ENCODE results near the gene STS.
A peak's percentile ranks its signal among the peaks of the same experiment; 100 is the strongest.

Gene STS

GRCh38 chrX:7119950-7120877 lies 27.3 kb upstream of the STS start:
- no peak for DNase-seq
- H3K9me3 Mint-ChIP-seq: no peaks in the 10 kb centered on the region

GRCh38 chrX:7120878-7121219 lies 26.7 kb upstream of the STS start:
- Mint-ChIP-seq H3K4me1 (ENCODE audit: low read depth) (peaks cover 47% of the 10 kb centered on the region), H3K27ac (no peak overlapping the region), H3K9me3 (peaks cover 4% of the 10 kb centered on the region), H3K27me3 (no peaks in the 10 kb centered on the region), H3K36me3 (ENCODE audit: low read depth) (peaks cover 58% of the 10 kb centered on the region), H3K4me3 (no peak overlapping the region)
- no peak for DNase-seq

More at GRCh38 chrX:7119950-7120877, 27.3 kb upstream of the STS start:
- H3K4me3 Mint-ChIP-seq: no peak overlapping the region
- no peaks in the 10 kb centered on the region for H3K27me3 Mint-ChIP-seq
- H3K27ac Mint-ChIP-seq: peak overlapping the region; percentile 33
- peaks cover 55% of the 10 kb centered on the region for H3K36me3 Mint-ChIP-seq (ENCODE audit: low read depth)
- peaks cover 47% of the 10 kb centered on the region for H3K4me1 Mint-ChIP-seq (ENCODE audit: low read depth)

DNA sequence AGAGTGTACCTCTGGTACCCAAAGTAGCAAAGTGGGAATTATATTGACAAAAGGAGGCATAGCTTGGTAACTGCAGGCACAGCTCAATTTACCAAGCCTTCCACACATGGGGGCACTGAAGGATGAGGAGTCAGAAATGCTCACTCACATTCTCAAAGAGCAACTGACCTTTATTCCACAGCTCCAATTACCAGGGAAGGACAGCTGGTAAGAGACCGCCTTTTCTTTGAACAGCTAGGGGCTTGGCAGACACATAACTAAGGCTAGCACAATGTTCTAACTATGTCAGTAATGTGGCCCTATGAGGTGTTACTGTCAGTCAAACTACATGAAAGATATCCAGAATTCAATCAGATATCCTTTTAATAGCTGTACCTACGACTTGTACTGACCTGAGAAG lies 20.5 kb upstream of the STS start:
- no peaks in the 10 kb centered on the region for H3K27me3 Mint-ChIP-seq

DNA sequence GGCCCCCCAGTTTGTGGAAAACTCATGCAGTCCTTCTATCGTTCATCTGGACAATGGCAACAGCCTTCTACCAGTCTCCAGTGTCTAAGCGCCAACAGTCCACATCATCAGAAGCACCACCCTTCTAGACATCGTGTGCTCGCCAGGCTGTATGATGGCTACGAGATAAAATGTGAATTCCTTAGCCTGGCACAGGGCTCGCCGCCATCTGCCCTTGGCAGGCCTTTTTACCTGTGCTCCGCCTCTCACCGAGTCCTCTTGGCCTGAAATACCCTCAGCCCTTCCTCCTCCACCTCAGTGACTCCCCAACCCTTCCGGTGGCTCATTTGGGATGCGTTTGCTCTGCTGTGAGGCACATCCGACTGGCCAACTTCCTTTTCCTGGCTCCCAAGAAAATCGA lies 15.9 kb upstream of the STS start:
- peaks cover 44% of the 10 kb centered on the region for H3K4me1 Mint-ChIP-seq (ENCODE audit: low read depth)
- H3K9me3 Mint-ChIP-seq: no peaks in the 10 kb centered on the region
- no peak overlapping the region for H3K4me3 Mint-ChIP-seq
- DNase-seq: no peak
- no peaks in the 10 kb centered on the region for H3K27me3 Mint-ChIP-seq
- H3K36me3 Mint-ChIP-seq (ENCODE audit: low read depth): peaks cover 32% of the 10 kb centered on the region
- H3K27ac Mint-ChIP-seq: no peak overlapping the region

More for the DNA sequence above, 20.5 kb upstream of the STS start:
- H3K4me3 Mint-ChIP-seq: no peak overlapping the region
- H3K4me1 Mint-ChIP-seq (ENCODE audit: low read depth): peaks cover 24% of the 10 kb centered on the region
- no peak overlapping the region for H3K27ac Mint-ChIP-seq
- peaks cover 60% of the 10 kb centered on the region for H3K36me3 Mint-ChIP-seq (ENCODE audit: low read depth)
- no peak for DNase-seq
- peaks cover 6% of the 10 kb centered on the region for H3K9me3 Mint-ChIP-seq

- Mint-ChIP-seq H3K4me3 (no peak overlapping the region), H3K27ac (peak overlapping the region; percentile 64)
Observed at GRCh38 chrX:7132335-7133049, 15.0 kb upstream of the STS start.

GRCh38 chrX:7133050-7133440 lies 14.5 kb upstream of the STS start:
- Mint-ChIP-seq H3K4me1 (ENCODE audit: low read depth) (peaks cover 52% of the 10 kb centered on the region), H3K9me3 (no peaks in the 10 kb centered on the region), H3K4me3 (no peak overlapping the region), H3K27me3 (no peaks in the 10 kb centered on the region), H3K36me3 (ENCODE audit: low read depth) (peaks cover 33% of the 10 kb centered on the region), H3K27ac (peak overlapping the region; percentile 64)
- no peak for DNase-seq

More at GRCh38 chrX:7132335-7133049, 15.0 kb upstream of the STS start:
- H3K27me3 Mint-ChIP-seq: no peaks in the 10 kb centered on the region
- DNase-seq: peak; percentile 41
- no peaks in the 10 kb centered on the region for H3K9me3 Mint-ChIP-seq
- H3K36me3 Mint-ChIP-seq (ENCODE audit: low read depth): peaks cover 27% of the 10 kb centered on the region
- H3K4me1 Mint-ChIP-seq (ENCODE audit: low read depth): peaks cover 47% of the 10 kb centered on the region

GRCh38 chrX:7134981-7135380 lies 12.5 kb upstream of the STS start:
- Mint-ChIP-seq H3K27ac (no peak overlapping the region), H3K27me3 (no peaks in the 10 kb centered on the region), H3K36me3 (ENCODE audit: low read depth) (peaks cover 34% of the 10 kb centered on the region), H3K4me1 (ENCODE audit: low read depth) (peaks cover 55% of the 10 kb centered on the region), H3K9me3 (no peaks in the 10 kb centered on the region), H3K4me3 (no peak overlapping the region)
- DNase-seq: no peak

- Mint-ChIP-seq H3K9me3 (no peaks in the 10 kb centered on the region), H3K4me3 (no peak overlapping the region), H3K27ac (no peak overlapping the region), H3K36me3 (ENCODE audit: low read depth) (peaks cover 52% of the 10 kb centered on the region), H3K27me3 (no peaks in the 10 kb centered on the region), H3K4me1 (ENCODE audit: low read depth) (peaks cover 51% of the 10 kb centered on the region)
- DNase-seq: no peak
Observed at GRCh38 chrX:7139202-7140081, 8.1 kb upstream of the STS start.

DNA sequence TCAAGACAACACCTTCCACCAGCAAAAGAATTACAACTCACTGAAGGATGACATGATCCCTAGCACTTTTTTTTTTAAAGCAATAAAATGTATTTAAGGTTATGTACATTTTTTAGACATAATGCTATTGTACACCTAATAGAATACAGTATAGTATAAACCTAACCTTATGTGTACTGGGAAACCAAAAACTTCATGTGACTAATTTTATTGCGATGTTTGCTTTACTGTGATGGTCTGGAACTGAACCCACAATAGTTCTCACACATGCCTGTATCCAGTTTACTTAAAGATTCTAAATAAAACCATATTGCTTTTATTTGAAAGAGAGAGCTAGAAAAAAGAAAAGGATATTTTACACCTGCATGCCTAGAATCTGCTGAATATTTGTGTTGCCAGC lies 4.4 kb upstream of the STS start:
- H3K4me3 Mint-ChIP-seq: no peak overlapping the region
- H3K27ac Mint-ChIP-seq: no peak overlapping the region
- peaks cover 48% of the 10 kb centered on the region for H3K4me1 Mint-ChIP-seq (ENCODE audit: low read depth)
- no peaks in the 10 kb centered on the region for H3K27me3 Mint-ChIP-seq
- no peaks in the 10 kb centered on the region for H3K9me3 Mint-ChIP-seq
- peaks cover 56% of the 10 kb centered on the region for H3K36me3 Mint-ChIP-seq (ENCODE audit: low read depth)
- DNase-seq: no peak

- H3K27ac Mint-ChIP-seq: no peak overlapping the region
- peaks cover 50% of the 10 kb centered on the region for H3K4me1 Mint-ChIP-seq (ENCODE audit: low read depth)
- H3K4me3 Mint-ChIP-seq: no peak overlapping the region
- DNase-seq: no peak
- H3K9me3 Mint-ChIP-seq: no peaks in the 10 kb centered on the region
- H3K36me3 Mint-ChIP-seq (ENCODE audit: low read depth): peaks cover 55% of the 10 kb centered on the region
- no peaks in the 10 kb centered on the region for H3K27me3 Mint-ChIP-seq
Observed at GRCh38 chrX:7143941-7144525, 3.5 kb upstream of the STS start.

DNA sequence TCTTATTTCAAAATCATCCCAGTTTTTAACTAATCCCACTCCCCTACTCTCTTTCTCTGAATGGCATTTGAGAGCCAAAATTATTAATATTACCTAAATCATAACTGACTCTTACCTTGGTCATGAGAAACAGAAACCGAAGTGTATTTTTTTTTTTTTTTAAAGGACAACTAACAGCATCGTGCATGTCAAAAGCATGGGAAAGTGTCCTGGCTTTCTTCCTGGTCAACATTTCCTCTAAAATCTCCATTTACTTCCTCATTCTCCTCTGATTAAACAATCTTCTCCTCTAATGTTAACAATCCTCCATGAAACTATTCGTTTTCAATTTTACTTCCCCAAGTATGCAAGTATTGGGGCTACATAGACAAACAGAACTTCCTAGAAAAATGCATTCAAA lies 2.1 kb upstream of the STS start:
- no peak overlapping the region for H3K27ac Mint-ChIP-seq
- no peaks in the 10 kb centered on the region for H3K27me3 Mint-ChIP-seq
- H3K9me3 Mint-ChIP-seq: no peaks in the 10 kb centered on the region
- H3K36me3 Mint-ChIP-seq (ENCODE audit: low read depth): peaks cover 43% of the 10 kb centered on the region
- no peak for DNase-seq
- no peak overlapping the region for H3K4me3 Mint-ChIP-seq
- H3K4me1 Mint-ChIP-seq (ENCODE audit: low read depth): peaks cover 53% of the 10 kb centered on the region

- Mint-ChIP-seq H3K27me3 (no peaks in the 10 kb centered on the region), H3K27ac (peak overlapping the region; percentile 92), H3K9me3 (no peaks in the 10 kb centered on the region), H3K36me3 (ENCODE audit: low read depth) (peaks cover 36% of the 10 kb centered on the region), H3K4me3 (peak overlapping the region; percentile 87), H3K4me1 (ENCODE audit: low read depth) (peaks cover 51% of the 10 kb centered on the region)
- no peak for DNase-seq
Observed at GRCh38 chrX:7146020-7146702, 1.4 kb upstream of the STS start.

DNA sequence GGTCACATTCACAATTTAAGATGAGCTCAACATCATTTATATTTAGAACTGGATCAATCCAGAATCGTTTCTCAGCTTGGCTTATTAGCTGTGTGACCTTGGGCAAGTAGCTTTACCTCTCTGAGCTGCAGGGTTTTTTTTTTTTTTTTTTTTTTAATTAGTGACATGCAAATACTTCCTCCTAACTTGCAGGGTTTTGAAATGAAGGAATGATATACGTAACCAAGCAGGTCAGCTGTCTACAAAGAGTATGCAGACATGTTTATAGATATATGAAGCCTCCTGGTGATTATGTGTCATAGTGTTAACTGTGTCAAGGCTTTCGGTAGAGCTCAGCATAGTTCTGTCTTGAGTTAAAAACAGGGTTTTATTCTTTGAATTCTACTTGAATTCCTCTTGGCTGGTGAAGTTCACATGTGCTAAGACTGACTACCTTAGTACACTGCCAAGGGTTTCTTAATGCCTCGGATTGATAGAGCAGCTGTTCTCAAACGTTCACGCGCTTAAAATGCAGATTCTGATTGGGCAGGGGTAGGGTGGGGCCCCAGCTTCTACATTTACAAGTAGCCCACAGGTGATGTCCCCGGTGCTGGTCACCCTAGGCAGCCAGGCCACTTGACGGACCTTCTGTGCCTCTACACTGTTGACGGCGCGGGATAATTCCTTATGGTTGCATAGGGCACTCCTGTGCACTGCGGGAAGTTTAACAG lies 654 bp upstream of the STS start:
- H3K9me3 Mint-ChIP-seq: no peaks in the 10 kb centered on the region
- peak overlapping the region; percentile 87 for H3K4me3 Mint-ChIP-seq
- no peak for DNase-seq
- peaks cover 47% of the 10 kb centered on the region for H3K4me1 Mint-ChIP-seq (ENCODE audit: low read depth)
- H3K27ac Mint-ChIP-seq: peak overlapping the region; percentile 92
- H3K27me3 Mint-ChIP-seq: no peaks in the 10 kb centered on the region
- H3K36me3 Mint-ChIP-seq (ENCODE audit: low read depth): peaks cover 29% of the 10 kb centered on the region

Measured in activated T-cell treated with anti-CD3 and anti-CD28 coated beads, Interleukin-2, amount 50 U/mL, for 24 hours (primary cell).